HFFc6 (cell line): ENCODE results near the gene ZNF107. TPM values are rescaled to one million over a fixed set of nuclear protein-coding genes. Genes with fewer than 3 reads are reported as not detected.
"Not testable (repeated sequence)": the region's sequence is repeated elsewhere in the genome, so short reads cannot be mapped to it uniquely, and the experiment has no call there.

Experiments
- DNase-seq: peaks from one replicate; pipeline ENCODE4 v3.0.0-alpha.2; 2018
- H3K27ac Mint-ChIP-seq: 2 replicates; pipeline ENCODE4 v1.8.0; 2020; ENCODE audit warnings: mild to moderate bottlenecking, mixed read lengths
- H3K27me3 Mint-ChIP-seq: 2 replicates; pipeline ENCODE4 v1.8.0; 2021; ENCODE audit warnings: mild to moderate bottlenecking, moderate library complexity, mixed read lengths; ENCODE audit not compliant: insufficient read depth
- H3K36me3 Mint-ChIP-seq: 2 replicates; pipeline ENCODE4 v1.8.0; 2021; ENCODE audit warnings: low read depth, mixed read lengths
- H3K4me1 Mint-ChIP-seq: 2 replicates; pipeline ENCODE4 v1.8.0; 2020; ENCODE audit warnings: low read depth, mixed read lengths
- H3K4me3 Mint-ChIP-seq: 2 replicates; pipeline ENCODE4 v1.8.0; 2020; ENCODE audit warnings: mild to moderate bottlenecking, moderate library complexity, mixed read lengths
- H3K9me3 Mint-ChIP-seq: 2 replicates; pipeline ENCODE4 v1.8.0; 2020; ENCODE audit warnings: mild to moderate bottlenecking, mixed read lengths
- total RNA-seq, 6 experiments: library from RNA; stranded (reverse); fragmentation: NEBNext Ultra II Directional; extraction: Animal tissue kit (Norgen Biotek cat#: 25700); gene quantifications; 2 replicates in 1 of 6; 3 replicates in 5 of 6; pipeline ENCODE4 v1.2.3, GENCODE V29; 2021
- TF ChIP-seq, protein P1 (sequence below): fragments of 200-600 bp; sonication (generic); IDR thresholded peaks from 2 replicates; pipeline ENCODE4 v1.5.0; 2021; ENCODE audit warnings: antibody characterized with exemption, mild to moderate bottlenecking

Gene ZNF107
- total RNA-seq, 6 experiments from 2014 or later = 2.5 to 3.9 (median 3.4) TPM

DNA sequence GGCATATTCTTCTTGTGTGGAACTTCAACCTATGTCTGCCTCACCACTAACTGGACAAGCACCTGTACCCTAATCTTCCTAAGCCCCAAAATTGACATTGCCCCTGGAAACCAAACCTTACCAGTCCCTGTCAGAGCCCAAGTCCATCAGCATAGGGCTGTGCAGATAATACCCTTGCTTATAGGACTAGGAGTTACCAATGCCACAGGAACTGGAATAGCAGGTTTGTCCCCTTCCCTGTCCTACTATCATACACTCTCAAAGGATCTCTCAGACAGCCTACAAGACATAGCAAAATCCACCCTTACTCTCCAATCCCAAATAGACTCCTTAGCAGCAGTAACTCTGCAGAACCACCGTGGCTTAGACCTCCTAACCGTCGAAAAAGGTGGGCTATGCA, 19.8 kb downstream of the ZNF107 start:
- TF ChIP-seq, protein P1, sequence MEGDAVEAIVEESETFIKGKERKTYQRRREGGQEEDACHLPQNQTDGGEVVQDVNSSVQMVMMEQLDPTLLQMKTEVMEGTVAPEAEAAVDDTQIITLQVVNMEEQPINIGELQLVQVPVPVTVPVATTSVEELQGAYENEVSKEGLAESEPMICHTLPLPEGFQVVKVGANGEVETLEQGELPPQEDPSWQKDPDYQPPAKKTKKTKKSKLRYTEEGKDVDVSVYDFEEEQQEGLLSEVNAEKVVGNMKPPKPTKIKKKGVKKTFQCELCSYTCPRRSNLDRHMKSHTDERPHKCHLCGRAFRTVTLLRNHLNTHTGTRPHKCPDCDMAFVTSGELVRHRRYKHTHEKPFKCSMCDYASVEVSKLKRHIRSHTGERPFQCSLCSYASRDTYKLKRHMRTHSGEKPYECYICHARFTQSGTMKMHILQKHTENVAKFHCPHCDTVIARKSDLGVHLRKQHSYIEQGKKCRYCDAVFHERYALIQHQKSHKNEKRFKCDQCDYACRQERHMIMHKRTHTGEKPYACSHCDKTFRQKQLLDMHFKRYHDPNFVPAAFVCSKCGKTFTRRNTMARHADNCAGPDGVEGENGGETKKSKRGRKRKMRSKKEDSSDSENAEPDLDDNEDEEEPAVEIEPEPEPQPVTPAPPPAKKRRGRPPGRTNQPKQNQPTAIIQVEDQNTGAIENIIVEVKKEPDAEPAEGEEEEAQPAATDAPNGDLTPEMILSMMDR = no peak
- Mint-ChIP-seq H3K4me1 (no peaks in the 10 kb centered on the region), H3K36me3 (peaks cover 19% of the 10 kb centered on the region), H3K27ac (no peak overlapping the region), H3K4me3 (no peak overlapping the region), H3K27me3 (no peaks in the 10 kb centered on the region; the same call in 1 of the 2 replicates), H3K9me3 (peaks cover 28% of the 10 kb centered on the region)
- DNase-seq = no peak

DNA sequence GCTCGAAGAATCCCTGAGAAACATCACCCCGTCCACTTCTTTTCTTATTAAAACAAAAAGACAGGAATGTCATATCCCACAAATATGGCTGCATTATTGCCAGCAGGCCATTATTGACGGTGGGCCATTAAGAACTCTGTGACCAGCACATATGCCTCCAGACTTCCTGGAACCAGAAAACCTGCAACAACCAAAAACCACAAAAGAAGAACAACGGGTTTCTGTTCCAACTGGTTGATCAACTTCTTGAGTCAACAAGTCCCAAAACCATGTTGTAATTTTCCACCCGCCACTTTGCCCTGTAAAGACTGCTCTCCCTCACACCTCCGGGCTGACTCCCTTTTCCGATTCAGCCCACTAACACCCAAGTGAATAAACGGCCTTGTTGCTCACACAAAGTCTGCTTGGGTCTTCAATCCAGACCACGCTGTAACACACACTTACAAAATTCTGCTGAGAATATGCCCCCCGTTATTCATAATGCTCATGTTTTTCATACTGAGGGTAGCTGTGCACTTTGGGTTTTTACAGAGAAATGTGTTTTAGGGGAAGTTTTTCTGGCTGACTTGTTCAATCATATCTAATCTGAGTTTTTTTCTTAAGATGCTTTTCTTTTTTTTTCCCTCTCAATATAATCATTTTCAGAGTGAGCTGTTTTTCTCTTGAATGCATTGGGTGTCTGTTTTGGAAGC, 20.7 kb downstream of the ZNF107 start:
- H3K27ac Mint-ChIP-seq = no peak overlapping the region

DNA sequence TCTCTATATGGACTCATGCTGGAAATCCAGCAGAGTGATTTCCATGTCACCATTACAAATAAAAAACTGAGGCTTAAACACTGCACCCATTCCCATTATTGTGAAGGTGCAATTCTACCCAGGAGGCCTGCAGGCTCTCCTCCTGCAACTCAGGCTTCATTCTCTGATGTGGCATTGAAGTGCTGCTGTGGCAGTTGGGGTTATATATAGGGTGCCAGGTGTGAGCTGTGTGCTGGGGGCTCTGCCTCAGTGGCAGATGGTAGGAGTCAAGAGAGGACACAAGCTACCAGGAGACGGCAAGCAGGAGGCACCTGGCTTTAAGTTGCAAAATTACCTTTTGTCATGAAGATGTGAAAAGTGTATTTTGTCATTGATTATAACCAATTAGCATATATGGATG, 21.3 kb downstream of the ZNF107 start:
- TF ChIP-seq, protein P1 = no peak
- Mint-ChIP-seq H3K27me3 (no peaks in the 10 kb centered on the region; the same call in 1 of the 2 replicates), H3K4me1 (no peaks in the 10 kb centered on the region), H3K36me3 (peaks cover 34% of the 10 kb centered on the region), H3K4me3 (no peak overlapping the region), H3K9me3 (peaks cover 30% of the 10 kb centered on the region), H3K27ac (no peak overlapping the region)
- DNase-seq = no peak

More for the DNA sequence above, 20.7 kb downstream of the ZNF107 start:
- Mint-ChIP-seq H3K36me3 (peaks cover 28% of the 10 kb centered on the region), H3K4me1 (no peaks in the 10 kb centered on the region), H3K4me3 (no peak overlapping the region), H3K9me3 (peaks cover 28% of the 10 kb centered on the region), H3K27me3 (no peaks in the 10 kb centered on the region; the same call in 1 of the 2 replicates)
- TF ChIP-seq, protein P1 = no peak
- DNase-seq = no peak

DNA sequence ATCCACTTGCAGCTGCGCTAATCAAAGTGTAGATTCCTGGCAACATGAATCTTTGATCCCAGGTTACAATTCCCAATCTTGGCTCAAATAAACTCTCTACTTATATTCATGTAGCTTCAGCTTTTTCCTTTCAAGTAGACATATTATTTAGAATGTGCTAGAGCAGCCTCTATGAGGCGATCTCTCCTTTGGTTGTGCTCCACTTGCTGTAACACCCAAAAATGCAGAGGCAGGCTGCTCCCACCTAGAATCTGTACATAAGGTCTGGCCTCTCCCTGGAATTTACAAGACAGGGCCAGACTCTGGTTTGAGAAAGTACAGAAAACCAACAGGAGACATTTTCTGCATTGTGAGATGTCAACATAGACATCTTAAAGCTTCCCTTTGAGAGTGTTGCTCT, 23.1 kb downstream of the ZNF107 start:
- Mint-ChIP-seq H3K27me3 (no peaks in the 10 kb centered on the region; the same call in 1 of the 2 replicates), H3K27ac (no peak overlapping the region), H3K9me3 (peaks cover 36% of the 10 kb centered on the region), H3K4me1 (no peaks in the 10 kb centered on the region), H3K4me3 (no peak overlapping the region), H3K36me3 (peaks cover 48% of the 10 kb centered on the region)
- no peak for DNase-seq
- TF ChIP-seq, protein P1 = no peak

DNA sequence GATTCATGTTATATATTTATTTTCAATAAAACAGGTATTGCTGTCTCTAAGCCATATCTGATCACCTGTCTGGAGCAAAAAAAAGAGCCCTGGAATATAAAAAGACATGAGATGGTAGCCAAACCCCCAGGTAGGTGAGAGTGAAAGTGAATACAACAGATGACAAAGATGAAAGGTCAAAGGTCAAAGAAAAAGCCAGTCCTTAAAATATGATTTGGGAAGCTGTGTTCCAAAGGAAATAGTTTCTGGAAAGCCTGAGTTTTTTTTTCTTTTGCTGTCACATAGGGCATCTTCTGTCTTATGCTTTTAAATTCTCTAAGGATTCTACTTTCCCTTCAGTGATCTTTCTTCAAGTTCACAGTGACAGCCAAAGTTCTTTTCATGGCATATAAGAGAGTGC, 25.9 kb downstream of the ZNF107 start:
- H3K4me1 Mint-ChIP-seq = no peaks in the 10 kb centered on the region
- TF ChIP-seq, protein P1 = no peak
- peaks cover 67% of the 10 kb centered on the region for H3K36me3 Mint-ChIP-seq
- H3K27ac Mint-ChIP-seq = no peak overlapping the region
- H3K4me3 Mint-ChIP-seq = no peak overlapping the region
- peaks cover 1% of the 10 kb centered on the region for H3K27me3 Mint-ChIP-seq
- H3K9me3 Mint-ChIP-seq = peaks cover 15% of the 10 kb centered on the region
- no peak for DNase-seq

DNA sequence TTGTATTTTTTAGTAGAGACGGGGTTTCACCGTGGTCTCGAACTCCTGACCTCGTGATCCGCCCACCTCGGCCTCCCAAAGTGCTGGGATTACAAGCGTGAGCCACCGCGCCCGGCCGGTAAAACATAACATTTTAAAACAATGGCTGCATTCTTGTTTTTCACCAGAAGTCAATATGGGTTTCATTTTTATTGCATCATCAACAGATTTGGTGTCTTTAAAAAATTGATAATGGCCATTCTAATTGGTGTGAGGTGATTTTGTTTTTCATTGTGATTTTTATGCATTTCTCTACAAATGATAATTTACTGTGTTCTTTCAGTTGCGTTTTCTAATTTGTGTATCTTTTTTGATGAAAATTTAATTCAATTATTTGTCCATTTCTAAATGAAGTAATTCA, 31.9 kb downstream of the ZNF107 start:
- H3K36me3 Mint-ChIP-seq = peaks cover 64% of the 10 kb centered on the region
- not testable (repeated sequence) for H3K4me1 Mint-ChIP-seq, DNase-seq, H3K27me3 Mint-ChIP-seq, H3K27ac Mint-ChIP-seq, H3K4me3 Mint-ChIP-seq
- peaks cover 31% of the 10 kb centered on the region for H3K9me3 Mint-ChIP-seq
